ENCODE data around the gene ARHGAP32.
"Not testable (repeated sequence)": the region's sequence is repeated elsewhere in the genome, so short reads cannot be mapped to it uniquely, and the experiment has no call there.

ARHGAP32 gene

GRCh38 chr11:128927683-128928336, 264.3 kb downstream of the ARHGAP32 start:
- no peak for DNase-seq

- DNase-seq: no peak
Observed at GRCh38 chr11:128927108-128927461, 265.0 kb downstream of the ARHGAP32 start.

GRCh38 chr11:128926437-128927107, 265.6 kb downstream of the ARHGAP32 start:
- DNase-seq: no peak

DNA sequence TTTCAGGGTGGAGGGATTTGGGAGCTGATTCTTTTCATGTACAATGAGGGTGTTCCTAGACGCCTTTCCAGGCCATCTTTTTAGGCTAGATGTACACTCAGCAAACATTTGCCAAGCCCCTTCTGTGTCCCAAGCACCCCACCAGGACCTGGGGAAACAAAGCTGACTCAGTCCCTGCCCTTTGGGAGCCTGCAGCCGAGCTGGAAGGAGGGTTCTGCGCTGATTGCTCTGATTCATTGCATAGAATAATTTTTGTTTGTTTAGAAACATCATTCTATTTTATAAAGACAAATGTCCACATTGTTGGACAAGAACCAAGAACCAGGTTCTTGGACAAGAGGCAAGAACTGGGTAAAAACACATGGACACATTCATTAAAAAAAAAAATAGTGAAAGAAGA, 266.1 kb downstream of the ARHGAP32 start:
- DNase-seq: no peak

DNA sequence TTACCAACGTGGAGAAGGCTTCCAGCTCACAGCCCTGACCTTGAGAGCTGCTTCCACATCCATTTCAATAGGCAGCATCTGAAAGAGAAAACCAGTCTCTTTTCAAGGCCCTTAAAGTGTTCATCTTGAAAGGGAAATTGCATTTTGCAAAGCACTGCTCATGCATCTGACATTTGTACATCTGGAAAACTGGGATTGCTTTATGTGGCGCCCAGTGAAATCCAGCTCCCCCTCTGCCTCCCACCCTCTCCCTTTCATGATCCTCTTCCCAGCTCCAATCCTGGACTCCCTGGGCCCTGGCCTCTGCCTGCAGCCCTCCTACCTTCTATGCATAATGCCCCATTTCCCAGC, 266.9 kb downstream of the ARHGAP32 start:
- no peak for DNase-seq

DNA sequence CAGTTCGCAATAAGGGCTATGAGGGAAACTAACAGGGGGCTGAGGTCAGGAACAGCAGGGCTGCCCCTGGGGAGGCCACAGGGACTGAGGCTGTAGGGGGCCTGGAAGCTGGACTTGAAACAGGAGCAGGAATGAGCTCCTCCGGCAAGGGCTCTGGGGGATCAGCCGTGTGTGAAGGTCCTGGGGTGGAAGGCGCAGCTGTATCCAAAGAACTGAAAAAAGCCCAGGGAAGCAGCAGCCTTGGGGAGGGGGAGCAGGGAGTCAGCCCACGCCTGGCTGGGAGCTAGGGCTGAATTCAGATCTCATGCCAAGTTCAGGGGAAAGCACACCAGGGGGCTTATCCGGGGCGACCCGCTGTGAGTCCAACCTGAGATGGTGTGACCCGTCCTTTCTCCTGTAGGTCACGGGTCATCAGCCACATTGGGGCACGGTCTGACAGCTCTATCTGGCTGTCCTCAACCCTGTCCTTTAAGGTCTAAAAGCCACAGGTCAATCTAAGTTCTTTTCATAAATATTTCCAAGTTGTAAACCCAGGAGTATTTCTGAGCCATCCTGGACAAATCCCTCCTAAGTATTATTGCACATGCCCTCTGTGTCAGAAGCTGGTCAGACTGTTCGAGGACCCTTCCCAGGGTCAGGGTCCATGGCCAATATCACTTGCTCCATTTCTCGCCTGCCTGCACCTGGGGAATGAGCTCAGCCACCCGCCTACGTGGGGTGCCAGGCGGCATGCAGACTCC, 267.4 kb downstream of the ARHGAP32 start:
- no peak for DNase-seq

GRCh38 chr11:128924104-128924503, 268.0 kb downstream of the ARHGAP32 start:
- DNase-seq: no peak

- DNase-seq: no peak
Observed at GRCh38 chr11:128921793-128922192, 270.3 kb downstream of the ARHGAP32 start.

GRCh38 chr11:128920666-128921065, 271.5 kb downstream of the ARHGAP32 start:
- no peak for DNase-seq

- not testable (repeated sequence) for DNase-seq
Observed at GRCh38 chr11:128919635-128920034, 272.5 kb downstream of the ARHGAP32 start.

- DNase-seq: no peak
Observed at GRCh38 chr11:128919216-128919615, 272.9 kb downstream of the ARHGAP32 start.

DNA sequence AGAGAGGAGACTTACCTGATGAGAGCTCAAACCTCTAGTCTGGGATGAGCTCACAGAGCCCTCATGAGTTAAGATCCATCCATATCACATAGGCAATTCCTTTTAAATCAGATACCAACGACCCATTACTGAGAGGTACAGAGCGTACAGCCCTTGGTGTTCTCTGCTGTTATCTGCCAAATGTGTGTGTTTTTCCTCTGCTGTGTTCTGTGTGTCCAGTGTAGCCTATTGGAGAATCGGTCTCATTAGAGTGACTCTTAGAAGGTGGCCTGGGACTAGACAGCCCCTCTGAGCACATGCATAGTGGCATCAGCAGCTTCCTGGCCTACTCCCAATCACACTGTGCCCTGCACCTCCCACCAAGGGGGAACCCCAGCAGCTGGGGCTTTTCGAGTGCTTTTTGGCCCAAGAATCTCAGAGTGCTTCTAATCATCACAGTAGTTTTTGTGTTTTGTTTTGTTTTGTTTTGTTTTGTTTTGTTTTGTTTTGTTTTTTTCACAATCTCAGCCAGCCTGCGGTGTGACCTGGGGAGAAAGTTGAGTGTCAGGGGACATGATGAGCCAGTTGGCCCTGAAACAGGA, 274.9 kb downstream of the ARHGAP32 start:
- no peak for DNase-seq

DNA sequence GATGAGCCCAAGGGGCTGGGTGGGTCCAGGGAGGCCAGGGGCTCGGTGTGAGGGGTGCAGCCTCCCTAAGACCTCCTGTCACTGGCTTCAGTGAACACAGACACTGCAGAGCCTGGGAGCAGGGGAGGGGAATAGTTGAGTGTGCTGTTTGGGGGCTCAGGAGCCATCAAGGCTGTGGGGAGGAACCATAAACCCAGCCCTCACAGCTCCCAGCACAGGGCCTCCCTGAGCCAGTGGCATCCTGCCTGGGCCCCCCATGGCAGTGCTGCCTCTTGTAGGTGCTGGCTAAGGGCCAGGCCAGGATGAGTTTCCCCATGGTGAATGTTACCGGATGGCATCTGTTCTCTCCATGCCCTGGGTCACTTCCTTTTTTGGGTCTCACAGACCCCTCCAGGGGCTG, 275.4 kb downstream of the ARHGAP32 start:
- no peak for DNase-seq

DNA sequence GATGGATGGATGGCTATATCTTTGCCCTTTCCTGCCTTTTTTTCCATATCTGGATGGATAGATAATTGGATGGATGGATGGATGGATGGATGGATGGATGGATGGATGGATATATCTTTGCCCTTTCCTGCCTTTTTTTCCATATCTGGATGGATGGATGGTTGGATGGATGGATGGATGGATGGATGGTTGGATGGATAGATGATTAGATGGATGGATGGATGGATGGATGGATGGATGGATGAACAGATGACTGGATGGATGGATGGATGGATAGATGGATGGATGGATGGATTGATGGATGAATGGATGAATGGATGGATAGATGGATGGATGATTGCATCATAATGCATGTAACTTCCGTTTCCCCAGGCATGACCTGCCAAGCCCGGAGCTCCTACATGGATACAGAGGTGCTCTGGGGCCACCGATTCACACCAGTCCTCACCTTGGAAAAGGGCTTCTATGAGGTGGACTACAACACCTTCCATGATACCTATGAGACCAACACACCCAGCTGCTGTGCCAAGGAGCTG, 276.0 kb downstream of the ARHGAP32 start:
- DNase-seq: no peak

DNA sequence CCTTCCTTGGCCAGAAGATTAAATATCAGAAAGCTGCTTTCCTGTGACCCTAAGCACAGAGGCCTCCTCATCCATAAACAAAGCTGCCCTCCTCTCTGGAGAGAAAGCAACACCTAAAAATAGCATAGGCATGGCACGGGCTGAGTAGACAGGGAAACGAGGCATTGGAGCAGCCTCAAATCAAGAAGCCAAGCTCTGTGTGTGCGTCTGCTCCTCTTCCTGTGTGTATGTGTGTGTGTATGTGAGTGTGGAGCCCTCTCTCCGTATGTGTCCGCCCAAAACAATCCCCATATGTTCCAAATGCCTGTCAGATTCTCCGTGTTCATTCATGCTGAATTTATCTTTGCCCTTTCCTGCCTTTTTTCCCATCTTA, 277.0 kb downstream of the ARHGAP32 start:
- no peak for DNase-seq

Measured in fibroblast of upper back skin (primary cell).